ENCODE results near the gene DNAH6.

DNAH6 gene

DNA sequence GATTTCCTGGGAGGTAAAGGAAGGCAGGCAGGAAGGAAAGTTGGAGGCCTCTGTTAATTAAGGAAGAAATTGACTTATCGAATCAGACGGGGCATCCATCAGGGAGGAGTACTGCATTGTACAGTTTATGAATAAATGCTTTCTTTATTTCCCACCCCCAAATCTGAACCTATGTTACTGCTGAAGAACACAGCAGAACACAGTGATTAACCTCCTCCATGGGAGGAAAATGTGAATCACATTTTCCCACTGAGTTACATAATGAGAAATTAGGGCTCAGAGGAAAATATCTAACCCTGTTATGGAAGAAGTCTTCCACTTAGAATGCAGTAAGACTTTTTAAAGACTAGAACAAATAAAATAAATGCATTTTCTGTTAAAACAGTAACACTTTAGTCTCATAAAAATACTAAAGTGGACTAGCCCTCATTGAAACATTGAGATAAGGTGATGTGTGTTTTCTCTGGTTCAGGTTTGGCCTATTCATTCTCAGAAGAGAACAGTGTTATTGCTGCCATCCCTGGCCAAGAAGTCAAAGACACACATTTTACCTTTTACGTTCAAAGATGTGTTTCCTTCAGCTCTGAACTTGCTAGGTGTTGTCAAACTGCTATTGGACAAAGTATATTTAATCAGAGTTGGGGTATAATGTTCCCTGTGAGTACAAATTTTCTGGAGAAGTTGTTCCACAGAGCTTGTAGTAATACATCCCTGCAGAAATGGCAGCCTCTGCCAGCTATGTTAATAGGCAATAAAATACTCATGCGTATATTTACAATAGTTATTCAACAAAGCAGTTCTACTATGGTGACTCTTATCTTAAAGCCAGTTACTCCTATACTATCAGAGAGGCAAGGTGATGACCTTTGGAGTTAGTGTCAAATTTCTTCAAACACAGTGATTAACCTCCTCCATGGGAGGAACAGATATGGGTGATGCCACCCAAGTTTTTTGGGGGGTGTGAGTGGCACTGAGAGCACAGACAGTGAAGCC is 11.1 kb downstream of the DNAH6 start:
- TF ChIP-seq, protein P1, sequence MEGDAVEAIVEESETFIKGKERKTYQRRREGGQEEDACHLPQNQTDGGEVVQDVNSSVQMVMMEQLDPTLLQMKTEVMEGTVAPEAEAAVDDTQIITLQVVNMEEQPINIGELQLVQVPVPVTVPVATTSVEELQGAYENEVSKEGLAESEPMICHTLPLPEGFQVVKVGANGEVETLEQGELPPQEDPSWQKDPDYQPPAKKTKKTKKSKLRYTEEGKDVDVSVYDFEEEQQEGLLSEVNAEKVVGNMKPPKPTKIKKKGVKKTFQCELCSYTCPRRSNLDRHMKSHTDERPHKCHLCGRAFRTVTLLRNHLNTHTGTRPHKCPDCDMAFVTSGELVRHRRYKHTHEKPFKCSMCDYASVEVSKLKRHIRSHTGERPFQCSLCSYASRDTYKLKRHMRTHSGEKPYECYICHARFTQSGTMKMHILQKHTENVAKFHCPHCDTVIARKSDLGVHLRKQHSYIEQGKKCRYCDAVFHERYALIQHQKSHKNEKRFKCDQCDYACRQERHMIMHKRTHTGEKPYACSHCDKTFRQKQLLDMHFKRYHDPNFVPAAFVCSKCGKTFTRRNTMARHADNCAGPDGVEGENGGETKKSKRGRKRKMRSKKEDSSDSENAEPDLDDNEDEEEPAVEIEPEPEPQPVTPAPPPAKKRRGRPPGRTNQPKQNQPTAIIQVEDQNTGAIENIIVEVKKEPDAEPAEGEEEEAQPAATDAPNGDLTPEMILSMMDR (conservative IDR thresholded peaks at IDR 0.05; ENCODE audit: low read depth) = no peak
- POLR2A ChIA-PET (ENCODE audit: low non-redundant PET) = no interaction called here
- H3K27ac ChIP-seq = no peak overlapping the region
- no peak for DNase-seq (ENCODE audit: low spot score)
- CTCF ChIA-PET = interaction anchor here (0.6 to 0.8 kb wide), 2 partner anchors 165 to 337 kb away, joined by 3 to 5 read pairs; no protein-coding TSS in a partner anchor

DNA sequence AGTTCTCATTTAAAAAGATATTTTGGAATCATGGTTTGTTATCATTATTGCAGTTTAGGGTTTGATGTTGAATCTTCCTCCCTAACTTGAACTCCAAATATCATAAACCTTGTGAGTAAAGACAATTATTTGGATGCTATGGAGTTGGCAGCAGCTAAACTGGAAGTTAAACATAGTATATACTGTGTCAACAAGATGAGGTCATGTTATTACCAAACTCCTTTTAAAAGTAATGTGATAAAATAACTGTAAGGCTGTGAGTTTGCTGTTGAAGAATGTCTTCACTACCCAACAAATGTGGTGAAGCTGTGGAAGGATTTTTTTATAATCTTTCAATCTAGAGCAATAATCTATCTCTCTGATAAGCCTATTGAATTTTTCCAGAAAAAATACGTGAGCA is 16.0 kb downstream of the DNAH6 start:
- ChIA-PET CTCF (no interaction called here), POLR2A (ENCODE audit: low non-redundant PET) (no interaction called here)
- H3K27ac ChIP-seq = no peak overlapping the region
- DNase-seq (ENCODE audit: low spot score) = no peak
- TF ChIP-seq, protein P1 (conservative IDR thresholded peaks at IDR 0.05; ENCODE audit: low read depth) = no peak

DNA sequence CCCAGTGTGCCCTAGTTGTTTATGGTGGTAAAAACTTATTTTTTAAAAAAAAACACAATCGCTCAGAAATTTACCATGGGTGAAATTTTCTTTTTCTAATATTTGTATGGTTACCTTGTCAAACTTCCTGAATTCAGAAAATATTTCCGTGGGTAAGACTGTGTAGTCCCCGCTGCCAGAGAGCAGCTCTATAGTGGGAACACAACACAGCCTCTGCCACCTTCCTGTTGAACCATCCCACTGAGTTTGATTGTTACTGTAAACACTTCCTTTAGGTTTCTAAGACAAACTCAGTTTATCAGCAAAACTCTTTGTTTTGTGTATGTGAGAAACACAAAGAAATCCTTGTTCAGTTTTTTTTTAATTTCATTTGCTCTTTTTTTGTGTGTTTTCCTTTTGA is 17.9 kb downstream of the DNAH6 start:
- CTCF ChIA-PET = interaction anchor here (0.6 to 1.4 kb wide), 2 partner anchors 8 to 15 kb away, joined by 3 to 4 read pairs; no protein-coding TSS in a partner anchor
- TF ChIP-seq, protein P1 (conservative IDR thresholded peaks at IDR 0.05; ENCODE audit: low read depth) = no peak
- no peak for DNase-seq (ENCODE audit: low spot score)
- H3K27ac ChIP-seq = no peak overlapping the region
- POLR2A ChIA-PET (ENCODE audit: low non-redundant PET) = no interaction called here

DNA sequence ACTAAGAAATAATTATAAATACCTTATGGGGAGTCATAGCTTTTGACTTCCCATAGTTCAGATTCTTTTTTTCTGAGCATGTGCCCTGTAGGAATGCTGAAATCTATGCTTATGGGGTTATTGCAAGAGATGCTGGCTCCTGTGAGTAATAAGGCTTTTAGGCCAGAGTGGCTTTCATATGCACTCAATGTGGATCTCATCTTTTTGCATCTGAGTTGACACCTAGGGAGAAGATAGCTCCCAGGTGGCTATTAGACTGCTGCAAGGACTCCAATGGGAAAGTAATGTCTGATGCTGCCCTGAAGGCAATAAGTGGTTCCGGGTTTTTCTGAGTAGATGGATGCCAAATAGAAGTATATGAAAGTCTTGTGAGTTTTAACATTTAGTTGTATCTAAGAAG is 21.0 kb downstream of the DNAH6 start:
- no peak overlapping the region for H3K27ac ChIP-seq
- ChIA-PET CTCF (interaction anchor here (0.6 kb wide), 1 partner anchor 78 kb away, joined by 7 read pairs; no protein-coding TSS in a partner anchor), POLR2A (ENCODE audit: low non-redundant PET) (no interaction called here)
- TF ChIP-seq, protein P1 (conservative IDR thresholded peaks at IDR 0.05; ENCODE audit: low read depth) = no peak
- no peak for DNase-seq (ENCODE audit: low spot score)

DNA sequence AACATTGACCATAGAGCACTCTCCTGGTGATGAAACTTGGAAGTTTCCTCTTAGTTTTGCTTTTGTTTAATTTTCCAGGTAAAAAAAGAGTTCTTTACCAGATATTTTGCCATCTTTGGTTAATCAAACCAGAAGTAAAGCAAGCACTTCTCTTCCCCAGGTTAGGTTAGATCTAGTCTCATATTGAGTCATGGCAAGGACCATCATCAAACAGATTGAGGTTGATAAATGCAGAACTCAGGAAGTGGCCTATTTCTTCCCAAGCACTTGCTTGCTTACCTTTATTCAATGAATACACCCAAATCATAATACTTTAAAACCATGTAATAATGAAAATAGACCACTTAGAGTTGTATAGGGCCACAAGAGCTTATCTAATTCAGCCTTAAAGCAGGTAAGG is 23.4 kb downstream of the DNAH6 start:
- CTCF ChIA-PET = no interaction called here
- POLR2A ChIA-PET (ENCODE audit: low non-redundant PET) = no interaction called here
- TF ChIP-seq, protein P1 (conservative IDR thresholded peaks at IDR 0.05; ENCODE audit: low read depth) = no peak

DNA sequence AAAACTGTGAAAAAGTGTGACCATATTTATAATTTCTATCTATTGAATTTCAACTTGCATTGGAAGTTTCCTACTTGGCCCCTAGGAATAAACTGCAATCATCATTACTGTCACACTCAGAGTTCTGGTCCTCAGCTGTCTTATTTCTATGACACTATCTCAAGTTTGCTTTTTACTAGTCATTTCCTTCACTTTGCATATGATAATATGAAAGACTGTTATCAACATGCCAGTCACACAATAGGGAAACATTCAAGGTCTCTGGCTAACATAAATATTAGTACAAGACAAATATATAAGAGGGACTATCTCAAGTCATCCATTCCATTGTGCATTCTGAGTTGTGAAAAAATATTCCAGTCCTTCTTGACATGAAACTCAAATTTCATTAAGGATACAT is 28.7 kb downstream of the DNAH6 start:
- CTCF ChIA-PET = interaction anchor here (0.6 kb wide), 1 partner anchor 24 kb away, joined by 4 read pairs; no protein-coding TSS in a partner anchor
- DNase-seq (ENCODE audit: low spot score) = no peak
- POLR2A ChIA-PET (ENCODE audit: low non-redundant PET) = no interaction called here
- TF ChIP-seq, protein P1 (conservative IDR thresholded peaks at IDR 0.05; ENCODE audit: low read depth) = no peak
- no peak overlapping the region for H3K27ac ChIP-seq

More for the DNA sequence above, 23.4 kb downstream of the DNAH6 start:
- no peak overlapping the region for H3K27ac ChIP-seq
- DNase-seq (ENCODE audit: low spot score) = no peak

Measured in RWPE1 (cell line).